22Rv1 (cell line): ENCODE measurements around the gene IER5.

Experiments
- ZFX ChIP-seq: fragments of 450-650 bp; IDR thresholded peaks from 2 replicates; pipeline ENCODE4 v1.6.1; 2017; ENCODE audit warnings: antibody characterized with exemption, borderline replicate concordance
- TF ChIP-seq, protein P1 (sequence below): fragments of 450-650 bp; IDR thresholded peaks from 2 replicates; pipeline ENCODE4 v1.5.1; 2017; ENCODE audit warnings: mild to moderate bottlenecking

DNA sequence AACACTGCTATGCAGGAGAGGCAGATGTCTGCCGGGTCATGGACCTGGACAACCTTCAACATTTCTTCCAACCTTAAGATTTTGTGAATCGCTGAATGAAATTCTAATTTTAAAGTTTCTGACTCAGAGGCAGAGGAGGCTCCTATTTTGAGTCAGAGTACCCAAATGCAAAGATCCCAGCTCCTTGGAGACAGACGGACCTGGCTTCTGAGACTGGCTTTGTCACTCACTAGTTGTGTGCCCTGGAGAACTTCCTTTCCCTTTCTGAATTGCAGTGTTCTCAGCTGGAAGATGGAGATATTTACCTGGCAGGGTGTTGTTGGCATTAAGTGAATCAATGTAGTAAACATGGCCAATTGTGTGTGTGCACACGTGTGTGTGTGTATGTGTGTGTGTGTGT lies 51.9 kb downstream of the IER5 start:
- TF ChIP-seq, protein P1, sequence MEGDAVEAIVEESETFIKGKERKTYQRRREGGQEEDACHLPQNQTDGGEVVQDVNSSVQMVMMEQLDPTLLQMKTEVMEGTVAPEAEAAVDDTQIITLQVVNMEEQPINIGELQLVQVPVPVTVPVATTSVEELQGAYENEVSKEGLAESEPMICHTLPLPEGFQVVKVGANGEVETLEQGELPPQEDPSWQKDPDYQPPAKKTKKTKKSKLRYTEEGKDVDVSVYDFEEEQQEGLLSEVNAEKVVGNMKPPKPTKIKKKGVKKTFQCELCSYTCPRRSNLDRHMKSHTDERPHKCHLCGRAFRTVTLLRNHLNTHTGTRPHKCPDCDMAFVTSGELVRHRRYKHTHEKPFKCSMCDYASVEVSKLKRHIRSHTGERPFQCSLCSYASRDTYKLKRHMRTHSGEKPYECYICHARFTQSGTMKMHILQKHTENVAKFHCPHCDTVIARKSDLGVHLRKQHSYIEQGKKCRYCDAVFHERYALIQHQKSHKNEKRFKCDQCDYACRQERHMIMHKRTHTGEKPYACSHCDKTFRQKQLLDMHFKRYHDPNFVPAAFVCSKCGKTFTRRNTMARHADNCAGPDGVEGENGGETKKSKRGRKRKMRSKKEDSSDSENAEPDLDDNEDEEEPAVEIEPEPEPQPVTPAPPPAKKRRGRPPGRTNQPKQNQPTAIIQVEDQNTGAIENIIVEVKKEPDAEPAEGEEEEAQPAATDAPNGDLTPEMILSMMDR: no peak
- no peak for TF ChIP-seq ZFX
